ENCODE data around the gene UBL3.

Gene UBL3

DNA sequence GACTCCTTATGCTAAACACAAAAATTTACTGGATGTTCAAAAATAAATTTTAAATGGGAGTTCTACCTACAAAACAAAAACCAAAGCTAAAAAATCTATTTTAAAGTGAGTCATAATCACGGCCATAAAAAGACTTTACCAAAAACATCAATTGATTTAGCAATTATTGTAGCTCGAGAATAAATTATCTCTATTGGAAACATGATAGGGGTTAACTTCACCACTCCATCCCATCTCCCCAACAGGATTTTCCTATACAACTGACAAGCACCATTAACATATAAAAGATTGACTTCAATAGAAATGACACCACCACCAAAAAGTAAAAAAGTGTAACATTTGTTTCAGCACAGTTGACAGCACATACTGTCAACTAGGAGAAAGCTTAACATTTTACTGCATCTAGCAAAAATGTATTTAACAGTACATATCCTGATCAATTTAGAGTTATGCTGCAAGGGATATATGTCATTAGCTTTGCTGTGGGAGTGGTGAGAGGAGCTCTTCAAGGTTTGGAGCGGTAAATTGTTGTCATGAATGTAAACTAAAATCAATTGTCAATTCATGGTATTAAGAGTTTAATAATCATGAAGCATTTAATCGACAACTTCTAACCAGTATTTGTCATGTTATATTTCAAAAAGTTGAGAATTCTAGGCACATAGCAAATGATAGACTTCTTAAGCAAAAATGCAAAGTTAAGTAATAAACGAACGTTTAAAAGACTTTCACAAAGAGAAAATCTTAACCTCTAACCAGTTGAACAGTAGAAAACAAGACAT, 3.8 kb downstream of the UBL3 start:
- in situ Hi-C loops (cut with MboI; ENCODE audit: low pct_unique_long_range_greater_than_20kb, low sequenced_read_pairs, unreplicated experiment), result no loop called here
- TF ChIP-seq, protein P1, sequence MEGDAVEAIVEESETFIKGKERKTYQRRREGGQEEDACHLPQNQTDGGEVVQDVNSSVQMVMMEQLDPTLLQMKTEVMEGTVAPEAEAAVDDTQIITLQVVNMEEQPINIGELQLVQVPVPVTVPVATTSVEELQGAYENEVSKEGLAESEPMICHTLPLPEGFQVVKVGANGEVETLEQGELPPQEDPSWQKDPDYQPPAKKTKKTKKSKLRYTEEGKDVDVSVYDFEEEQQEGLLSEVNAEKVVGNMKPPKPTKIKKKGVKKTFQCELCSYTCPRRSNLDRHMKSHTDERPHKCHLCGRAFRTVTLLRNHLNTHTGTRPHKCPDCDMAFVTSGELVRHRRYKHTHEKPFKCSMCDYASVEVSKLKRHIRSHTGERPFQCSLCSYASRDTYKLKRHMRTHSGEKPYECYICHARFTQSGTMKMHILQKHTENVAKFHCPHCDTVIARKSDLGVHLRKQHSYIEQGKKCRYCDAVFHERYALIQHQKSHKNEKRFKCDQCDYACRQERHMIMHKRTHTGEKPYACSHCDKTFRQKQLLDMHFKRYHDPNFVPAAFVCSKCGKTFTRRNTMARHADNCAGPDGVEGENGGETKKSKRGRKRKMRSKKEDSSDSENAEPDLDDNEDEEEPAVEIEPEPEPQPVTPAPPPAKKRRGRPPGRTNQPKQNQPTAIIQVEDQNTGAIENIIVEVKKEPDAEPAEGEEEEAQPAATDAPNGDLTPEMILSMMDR (IDR thresholded peaks at IDR 0.05; ENCODE audit: extremely low read depth, insufficient read depth, missing control alignments), result no peak
- DNase-seq (ENCODE audit: low spot score), result no peak

DNA sequence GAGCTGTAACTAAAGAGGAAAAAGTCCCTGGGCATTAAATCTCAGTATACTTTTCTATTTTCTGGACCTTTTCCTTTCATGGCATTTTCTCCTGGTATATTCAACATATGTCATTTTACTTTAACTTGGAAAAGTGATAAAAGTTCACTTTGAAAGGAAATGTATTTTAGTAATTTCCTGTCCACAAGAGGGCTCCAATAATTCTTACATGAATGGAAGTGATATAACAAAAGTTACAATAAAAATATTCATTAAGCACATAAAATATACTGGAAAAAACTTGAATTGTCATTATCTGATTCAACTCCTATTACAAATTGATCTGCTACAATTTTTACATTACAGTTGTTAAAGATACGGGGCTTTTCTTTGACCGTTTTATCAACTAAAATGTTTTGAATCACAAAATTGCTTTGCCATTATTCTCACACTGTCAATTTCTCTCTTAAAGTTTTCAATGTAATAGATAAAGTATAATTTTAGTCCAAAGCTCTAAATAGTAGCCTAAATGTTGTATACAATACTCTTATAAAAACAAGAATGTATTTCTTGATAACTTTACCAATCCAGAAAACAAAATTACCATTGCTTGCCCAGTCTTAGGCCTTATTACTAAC, 4.9 kb downstream of the UBL3 start:
- no peak for DNase-seq (ENCODE audit: low spot score)
- in situ Hi-C loops (cut with MboI; ENCODE audit: low pct_unique_long_range_greater_than_20kb, low sequenced_read_pairs, unreplicated experiment), result no loop called here
- TF ChIP-seq, protein P1 (IDR thresholded peaks at IDR 0.05; ENCODE audit: extremely low read depth, insufficient read depth, missing control alignments), result peak; percentile 44

DNA sequence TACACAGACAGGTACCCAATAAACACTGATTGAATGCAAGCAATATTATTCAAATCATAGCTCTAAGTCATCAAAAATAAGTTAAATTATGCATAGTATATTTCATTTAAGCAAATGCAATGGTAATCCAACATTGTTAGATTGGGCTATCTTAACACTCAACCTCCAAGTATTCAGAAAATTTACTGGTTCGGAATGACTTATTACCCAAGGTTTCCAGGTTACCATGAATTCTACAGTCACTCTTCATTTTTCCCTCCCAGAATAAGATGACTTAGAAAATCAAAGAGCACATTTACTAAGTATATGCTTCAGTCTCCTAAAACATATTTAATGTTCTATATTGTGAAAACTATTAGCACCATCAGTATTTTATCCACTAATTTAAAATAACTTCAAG, 6.0 kb downstream of the UBL3 start:
- no peak for DNase-seq (ENCODE audit: low spot score)
- in situ Hi-C loops (cut with MboI; ENCODE audit: low pct_unique_long_range_greater_than_20kb, low sequenced_read_pairs, unreplicated experiment), result no loop called here
- TF ChIP-seq, protein P1 (IDR thresholded peaks at IDR 0.05; ENCODE audit: extremely low read depth, insufficient read depth, missing control alignments), result no peak

DNA sequence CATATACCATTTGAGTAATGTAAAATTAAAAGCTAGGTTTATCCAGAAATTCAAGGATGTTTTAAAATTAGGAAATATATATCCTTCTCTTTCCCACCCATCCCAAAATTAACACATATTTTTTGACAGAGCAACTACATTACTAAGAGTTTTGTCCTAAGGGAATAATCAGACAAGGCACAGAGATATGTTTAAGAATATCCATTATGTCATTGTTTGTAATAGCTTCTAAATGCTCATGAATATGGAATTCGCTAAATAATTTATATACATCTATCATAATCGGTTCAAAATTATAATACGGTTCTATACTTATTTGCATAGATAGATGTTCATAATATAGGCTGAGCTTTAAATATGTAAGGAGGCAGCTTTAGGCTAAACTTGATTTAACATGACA, 9.8 kb downstream of the UBL3 start:
- DNase-seq (ENCODE audit: low spot score), result no peak
- TF ChIP-seq, protein P1 (IDR thresholded peaks at IDR 0.05; ENCODE audit: extremely low read depth, insufficient read depth, missing control alignments), result no peak
- in situ Hi-C loops (cut with MboI; ENCODE audit: low pct_unique_long_range_greater_than_20kb, low sequenced_read_pairs, unreplicated experiment), result no loop called here

DNA sequence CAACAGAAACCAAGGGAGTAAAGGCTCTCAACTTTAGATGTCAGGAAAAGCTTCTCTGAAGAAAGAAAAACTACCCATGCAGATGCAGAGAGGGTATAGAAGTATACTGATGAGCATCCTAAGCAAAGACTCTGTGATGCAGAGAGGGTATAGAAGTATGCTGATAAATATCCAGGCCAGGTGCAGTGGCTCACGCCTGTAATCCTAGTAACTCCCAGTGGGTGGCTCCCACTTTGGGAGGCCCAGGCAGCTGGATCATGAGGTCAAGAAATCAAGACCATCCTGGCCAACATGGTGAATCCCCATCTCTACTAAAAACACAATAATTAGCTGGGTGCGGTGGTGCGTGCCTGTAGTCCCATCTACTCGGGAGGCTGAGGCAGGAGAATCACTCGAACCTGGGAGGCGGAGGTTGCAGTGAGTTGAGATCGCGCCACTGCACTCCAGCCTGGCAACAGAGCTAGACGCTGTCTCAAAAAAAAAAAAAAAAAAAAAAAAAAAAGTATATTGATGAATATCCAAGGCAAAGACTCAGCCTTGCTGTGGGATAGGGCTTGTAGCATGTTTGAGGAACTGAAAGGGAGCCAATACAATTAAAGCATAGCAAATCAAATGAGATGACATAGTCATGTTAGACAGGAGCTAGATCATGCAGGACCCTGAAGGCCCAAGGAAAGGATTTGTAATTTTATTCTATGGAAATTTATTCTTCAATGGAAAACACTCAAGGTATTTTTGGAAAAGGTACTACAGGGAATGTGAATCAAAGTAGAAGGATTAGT, 14.9 kb downstream of the UBL3 start:
- in situ Hi-C loops (cut with MboI; ENCODE audit: low pct_unique_long_range_greater_than_20kb, low sequenced_read_pairs, unreplicated experiment), result no loop called here
- TF ChIP-seq, protein P1 (IDR thresholded peaks at IDR 0.05; ENCODE audit: extremely low read depth, insufficient read depth, missing control alignments), result no peak
- no peak for DNase-seq (ENCODE audit: low spot score)

DNA sequence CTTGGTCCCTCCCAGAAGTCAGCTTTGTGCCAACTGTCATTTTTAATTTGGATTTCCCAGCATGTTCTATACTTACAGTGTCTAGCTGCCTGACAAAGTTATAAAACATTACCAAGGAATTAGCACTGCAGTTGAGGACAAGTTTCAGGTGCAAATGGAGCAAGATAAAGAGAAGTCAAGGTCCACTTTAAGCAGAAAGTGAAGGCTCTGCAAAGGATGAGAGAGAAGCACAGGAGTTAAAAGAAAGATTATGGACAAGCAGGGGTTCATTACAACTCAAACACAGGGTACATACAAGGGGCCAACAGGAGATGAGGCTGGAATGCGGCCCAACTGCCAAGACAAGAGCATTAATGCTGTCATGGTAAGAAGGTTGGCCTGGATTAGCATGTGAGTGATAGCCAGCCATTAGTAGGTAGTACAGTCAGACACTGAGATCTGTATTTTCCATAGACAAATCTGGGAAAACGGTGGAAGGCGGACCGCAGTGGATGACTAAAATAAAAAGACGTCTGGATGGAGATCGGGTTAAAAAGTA, 17.6 kb downstream of the UBL3 start:
- TF ChIP-seq, protein P1 (IDR thresholded peaks at IDR 0.05; ENCODE audit: extremely low read depth, insufficient read depth, missing control alignments), result no peak
- in situ Hi-C loops (cut with MboI; ENCODE audit: low pct_unique_long_range_greater_than_20kb, low sequenced_read_pairs, unreplicated experiment), result no loop called here
- DNase-seq (ENCODE audit: low spot score), result no peak
